Vagina (tissue), 2 donors: ENCODE data around the gene RPH3AL. TPM values are rescaled to one million over a fixed set of nuclear protein-coding genes. Genes with fewer than 3 reads are reported as not detected.

ENCODE experiments used
- DNase-seq, 2 donors: peaks; one replicate each; pipeline ENCODE4 v3.0.0-alpha.2; 2017; ENCODE audit errors: extremely low spot score in 2 of 2
- H3K27ac ChIP-seq: fragments of 200-600 bp; sonication (generic); one replicate; pipeline ENCODE4 v1.5.1; 2019
- H3K27me3 ChIP-seq: fragments of 200-600 bp; sonication (generic); one replicate; pipeline ENCODE4 v1.5.1; 2019
- H3K36me3 ChIP-seq, 2 donors: fragments of 200-600 bp; sonication (generic); one replicate each; pipeline ENCODE4 v1.5.1; 2017 to 2019
- H3K4me1 ChIP-seq: fragments of 200-600 bp; sonication (generic); one replicate; pipeline ENCODE4 v1.5.1; 2019
- H3K4me3 ChIP-seq, 2 donors: fragments of 200-600 bp; sonication (generic); 1 replicate in 1 of 2; 2 replicates in 1 of 2; pipeline ENCODE4 v1.5.1; 2016 to 2019
- H3K9me3 ChIP-seq: fragments of 200-600 bp; sonication (generic); one replicate; pipeline ENCODE4 v1.5.1; 2019
- POLR2A ChIP-seq, 2 donors: fragments of 450-650 bp; IDR thresholded peaks; one replicate each; pipeline ENCODE4 v1.6.1; 2017; ENCODE audit warnings: antibody characterized with exemption in 2 of 2, mild to moderate bottlenecking in 2 of 2, moderate library complexity in 2 of 2
- POLR2AphosphoS5 ChIP-seq, 2 donors: sonication (generic); formaldehyde crosslinking; IDR thresholded peaks; one replicate each; pipeline ENCODE4 v1.9.0; 2017; ENCODE audit warnings: antibody characterized with exemption in 2 of 2, mild to moderate bottlenecking in 2 of 2, low read depth in 1 of 2; ENCODE audit not compliant: insufficient read depth in 1 of 2
- intact Hi-C: fragments of 100-400 bp; cut with DNase I; formaldehyde crosslinking; loops from one replicate; pipeline ENCODE4 v1.15.1; 2023
- total RNA-seq: library from RNA; depleted of rRNA; stranded (reverse); fragments of >200 nt; gene quantifications from one replicate; pipeline ENCODE4 v1.2.3, GENCODE V29; 2016
- TF ChIP-seq, protein P1 (sequence below), 3 experiments: fragments of 450-650 bp in 2 of 3; fragments of 200-600 bp in 1 of 3; sonication (generic) in 1 of 3; IDR thresholded peaks; one replicate each; pipeline ENCODE4 v1.5.1; 2017 to 2019; ENCODE audit warnings: antibody characterized with exemption in 3 of 3, mild to moderate bottlenecking in 2 of 3, moderate library complexity in 2 of 3

RPH3AL gene
- total RNA-seq, 1 donor from 2014 or later = 43.5 TPM

GRCh38 chr17:214881-215331 lies 137.7 kb downstream of the RPH3AL start:
- intact Hi-C loops = no loop called here
- Histone ChIP-seq H3K9me3 (no peaks in the 10 kb centered on the region), H3K36me3 (no peaks in the 10 kb centered on the region), H3K4me1 (peaks cover 11% of the 10 kb centered on the region), H3K4me3 (no peak overlapping the region), H3K27ac (no peak overlapping the region), H3K27me3 (no peaks in the 10 kb centered on the region)
- no peak for DNase-seq
- TF ChIP-seq POLR2AphosphoS5 (IDR thresholded peaks at IDR 0.05; ENCODE audit: insufficient read depth in 1 of 2, low read depth in 1 of 2) (no peak), POLR2A (IDR thresholded peaks at IDR 0.05) (no peak)
- TF ChIP-seq, protein P1, sequence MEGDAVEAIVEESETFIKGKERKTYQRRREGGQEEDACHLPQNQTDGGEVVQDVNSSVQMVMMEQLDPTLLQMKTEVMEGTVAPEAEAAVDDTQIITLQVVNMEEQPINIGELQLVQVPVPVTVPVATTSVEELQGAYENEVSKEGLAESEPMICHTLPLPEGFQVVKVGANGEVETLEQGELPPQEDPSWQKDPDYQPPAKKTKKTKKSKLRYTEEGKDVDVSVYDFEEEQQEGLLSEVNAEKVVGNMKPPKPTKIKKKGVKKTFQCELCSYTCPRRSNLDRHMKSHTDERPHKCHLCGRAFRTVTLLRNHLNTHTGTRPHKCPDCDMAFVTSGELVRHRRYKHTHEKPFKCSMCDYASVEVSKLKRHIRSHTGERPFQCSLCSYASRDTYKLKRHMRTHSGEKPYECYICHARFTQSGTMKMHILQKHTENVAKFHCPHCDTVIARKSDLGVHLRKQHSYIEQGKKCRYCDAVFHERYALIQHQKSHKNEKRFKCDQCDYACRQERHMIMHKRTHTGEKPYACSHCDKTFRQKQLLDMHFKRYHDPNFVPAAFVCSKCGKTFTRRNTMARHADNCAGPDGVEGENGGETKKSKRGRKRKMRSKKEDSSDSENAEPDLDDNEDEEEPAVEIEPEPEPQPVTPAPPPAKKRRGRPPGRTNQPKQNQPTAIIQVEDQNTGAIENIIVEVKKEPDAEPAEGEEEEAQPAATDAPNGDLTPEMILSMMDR (IDR thresholded peaks at IDR 0.05) = no peak

DNA sequence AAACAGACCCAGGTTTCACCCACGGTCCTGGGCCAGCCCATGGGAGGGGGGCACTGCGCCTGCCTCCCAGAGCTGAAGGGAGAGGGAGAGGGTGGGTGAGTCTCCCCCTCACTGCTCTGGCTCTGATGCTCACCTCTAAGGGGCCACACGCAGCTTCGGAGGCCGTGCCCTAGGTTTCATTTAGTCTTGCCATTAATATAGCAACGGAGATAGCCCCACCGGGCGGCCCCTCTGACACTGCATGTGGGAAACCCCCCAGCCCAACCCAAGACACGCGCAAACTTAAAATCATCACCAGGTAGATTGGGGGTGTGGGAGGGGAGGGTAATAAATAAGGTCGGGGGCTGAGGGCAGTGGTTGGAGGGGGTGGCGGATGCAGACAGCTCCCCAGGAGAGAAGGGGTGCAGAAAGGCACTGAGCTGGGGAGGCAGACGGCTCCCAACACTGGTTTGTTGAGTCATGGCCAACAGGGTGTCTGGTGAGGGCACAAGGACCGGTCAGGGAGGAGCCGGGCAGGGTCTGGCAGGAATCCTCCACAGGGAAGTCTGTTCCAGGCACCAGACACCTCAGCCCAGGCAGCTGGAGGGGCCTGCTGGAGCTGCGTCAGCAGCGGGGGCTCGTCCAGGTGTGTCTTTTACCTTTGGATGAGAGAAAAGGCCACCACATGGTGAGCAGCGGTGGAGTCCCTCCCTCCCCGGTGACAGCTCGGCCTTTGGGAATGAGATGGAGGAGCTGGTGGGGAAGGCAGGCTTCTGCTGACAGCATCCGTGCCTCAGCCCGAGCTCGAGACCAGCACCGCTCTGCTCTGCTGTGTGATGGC lies 139.1 kb downstream of the RPH3AL start:
- Histone ChIP-seq H3K27me3 (no peaks in the 10 kb centered on the region), H3K9me3 (no peaks in the 10 kb centered on the region), H3K27ac (no peak overlapping the region), H3K4me1 (peaks cover 11% of the 10 kb centered on the region), H3K36me3 (no peaks in the 10 kb centered on the region), H3K4me3 (no peak overlapping the region)
- DNase-seq = no peak
- TF ChIP-seq POLR2AphosphoS5 (IDR thresholded peaks at IDR 0.05; ENCODE audit: insufficient read depth in 1 of 2, low read depth in 1 of 2) (no peak), POLR2A (IDR thresholded peaks at IDR 0.05) (no peak)
- TF ChIP-seq, protein P1 (IDR thresholded peaks at IDR 0.05) = no peak
- intact Hi-C loops = no loop called here

DNA sequence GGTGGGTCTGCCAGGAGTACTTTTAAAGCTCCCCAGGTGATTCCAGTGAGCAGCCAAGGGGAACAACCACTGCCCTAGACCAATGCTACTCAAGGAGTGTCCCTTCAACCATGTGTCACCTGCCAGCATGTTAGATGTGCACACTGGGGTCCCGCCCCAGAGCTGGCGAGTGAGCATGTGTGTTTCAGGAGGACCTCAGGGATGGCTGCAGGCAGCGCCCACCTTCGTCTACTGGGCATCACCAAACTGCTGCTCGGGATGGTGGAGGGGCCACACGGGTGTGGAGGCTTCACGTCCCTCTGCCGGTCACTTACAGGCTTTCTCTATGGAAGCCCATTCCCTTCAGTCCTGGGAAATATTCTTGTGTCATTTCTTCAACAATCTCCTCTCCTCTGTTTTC lies 142.2 kb downstream of the RPH3AL start:
- H3K36me3 ChIP-seq = no peaks in the 10 kb centered on the region
- no peak overlapping the region for H3K4me3 ChIP-seq
- DNase-seq = no peak
- H3K9me3 ChIP-seq = no peaks in the 10 kb centered on the region
- H3K27me3 ChIP-seq = no peaks in the 10 kb centered on the region
- H3K4me1 ChIP-seq = peaks cover 2% of the 10 kb centered on the region
- no peak overlapping the region for H3K27ac ChIP-seq
- TF ChIP-seq, protein P1 (IDR thresholded peaks at IDR 0.05) = no peak
- TF ChIP-seq POLR2A (IDR thresholded peaks at IDR 0.05) (no peak), POLR2AphosphoS5 (IDR thresholded peaks at IDR 0.05; ENCODE audit: insufficient read depth in 1 of 2, low read depth in 1 of 2) (no peak)
- intact Hi-C loops = no loop called here

DNA sequence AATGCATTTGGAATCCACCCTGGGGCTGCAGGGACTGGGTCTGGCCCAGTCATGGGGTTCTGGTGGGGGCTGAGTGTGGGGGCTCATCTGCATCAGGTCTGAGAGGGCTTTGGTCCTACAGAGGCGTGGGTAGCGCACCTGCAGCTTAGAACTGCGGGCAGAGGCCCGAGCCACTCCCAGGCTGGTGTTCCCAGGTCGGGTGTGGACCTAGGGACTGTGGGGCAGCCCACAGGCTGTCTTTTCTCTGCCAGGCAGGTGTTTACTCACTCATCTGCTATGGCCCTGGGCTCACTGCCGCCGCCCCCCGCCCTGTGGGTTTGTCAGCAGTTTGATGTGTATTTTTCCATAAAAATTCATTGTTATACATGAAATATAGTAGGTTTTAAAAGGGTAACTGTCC lies 144.2 kb downstream of the RPH3AL start:
- H3K9me3 ChIP-seq = no peaks in the 10 kb centered on the region
- H3K4me1 ChIP-seq = no peaks in the 10 kb centered on the region
- no peak overlapping the region for H3K27ac ChIP-seq
- H3K27me3 ChIP-seq = no peaks in the 10 kb centered on the region
- intact Hi-C loops = no loop called here
- no peak for DNase-seq
- no peaks in the 10 kb centered on the region for H3K36me3 ChIP-seq
- no peak overlapping the region for H3K4me3 ChIP-seq
- TF ChIP-seq POLR2AphosphoS5 (IDR thresholded peaks at IDR 0.05; ENCODE audit: insufficient read depth in 1 of 2, low read depth in 1 of 2) (no peak), POLR2A (IDR thresholded peaks at IDR 0.05) (no peak)
- TF ChIP-seq, protein P1 (IDR thresholded peaks at IDR 0.05) = no peak

DNA sequence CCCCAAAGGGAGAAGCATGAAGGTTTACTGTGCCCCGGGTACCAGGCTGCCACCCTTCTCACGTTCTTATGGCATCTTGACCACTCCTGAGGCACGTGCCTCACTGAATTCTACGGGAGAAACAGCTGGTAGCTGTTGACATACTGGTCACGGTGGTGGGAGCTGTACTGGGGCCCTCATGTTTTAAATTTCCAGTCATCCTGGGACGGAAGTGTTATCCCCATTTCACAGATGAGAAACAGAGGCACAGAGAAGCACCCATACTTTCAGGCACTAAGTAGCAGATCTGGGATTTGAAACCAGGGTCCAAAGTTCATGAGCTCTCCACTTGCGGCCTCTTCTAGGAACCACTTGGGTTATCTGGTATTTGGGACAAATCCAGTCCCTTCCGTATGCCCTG lies 144.8 kb downstream of the RPH3AL start:
- Histone ChIP-seq H3K4me1 (no peaks in the 10 kb centered on the region), H3K4me3 (no peak overlapping the region), H3K27me3 (no peaks in the 10 kb centered on the region), H3K36me3 (no peaks in the 10 kb centered on the region), H3K27ac (no peak overlapping the region), H3K9me3 (no peaks in the 10 kb centered on the region)
- TF ChIP-seq POLR2AphosphoS5 (IDR thresholded peaks at IDR 0.05; ENCODE audit: insufficient read depth in 1 of 2, low read depth in 1 of 2) (no peak), POLR2A (IDR thresholded peaks at IDR 0.05) (no peak)
- TF ChIP-seq, protein P1 (IDR thresholded peaks at IDR 0.05) = no peak
- DNase-seq = no peak
- intact Hi-C loops = no loop called here
